ENCODE data around the gene C16orf54.

GRCh38 chr16:29765167-29766032 is 19.6 kb upstream of the C16orf54 start:
- TF ChIP-seq CTCF (conservative IDR thresholded peaks at IDR 0.05; ENCODE audit: low read depth in 2 of 2), result no peak
- TF ChIP-seq EZH2phosphoT487 (IDR thresholded peaks at IDR 0.05; ENCODE audit: unreplicated experiment), result no peak
- no peak for TF ChIP-seq REST (IDR thresholded peaks at IDR 0.05; ENCODE audit: unreplicated experiment)
- TF ChIP-seq EZH2 (IDR thresholded peaks at IDR 0.05; ENCODE audit: low read depth, unreplicated experiment), result no peak
- TF ChIP-seq JUNB (IDR thresholded peaks at IDR 0.05; ENCODE audit: unreplicated experiment), result no peak
- no peak for TF ChIP-seq ZNF331 (CRISPR knock-in tag; IDR thresholded peaks at IDR 0.05; ENCODE audit: low read depth)
- no peak for TF ChIP-seq POLR2AphosphoS5 (IDR thresholded peaks at IDR 0.05; ENCODE audit: low read depth)
- no peak for TF ChIP-seq CREB1 (CRISPR knock-in tag; IDR thresholded peaks at IDR 0.05; ENCODE audit: low read depth)
- no peak for TF ChIP-seq STAT1 (IDR thresholded peaks at IDR 0.05; ENCODE audit: unreplicated experiment)
- no peak for TF ChIP-seq NANOG (IDR thresholded peaks at IDR 0.05; ENCODE audit: borderline replicate concordance)
- TF ChIP-seq ZNF114 (CRISPR knock-in tag; IDR thresholded peaks at IDR 0.05), result no peak
- TF ChIP-seq ETS1 (IDR thresholded peaks at IDR 0.05), result no peak
- TF ChIP-seq ZNF462 (CRISPR knock-in tag; IDR thresholded peaks at IDR 0.05), result no peak

All from GM23338 (cell line).